GM10266 (cell line): ENCODE results near the gene OR6T1.

Source experiments
- DNase-seq: peaks from one replicate; pipeline ENCODE4 v3.0.0; 2012; ENCODE audit errors: extremely low spot score
- CTCF ChIP-seq: IDR thresholded peaks from 2 replicates; pipeline ENCODE4 v1.5.1; 2012; ENCODE audit warnings: mild to moderate bottlenecking, low read depth; ENCODE audit not compliant: control insufficient read depth, insufficient read depth; ENCODE audit errors: missing control alignments

OR6T1 gene

GRCh38 chr11:123943738-123944137 is at the start of gene OR6T1:
TSS of gene OR6T1 (minus strand) at chr11:123943838. CDS start at chr11:123943838, 0 bp downstream.
- no peak for DNase-seq
- TF ChIP-seq CTCF: no peak

- no peak for DNase-seq
- no peak for TF ChIP-seq CTCF
These were observed 35.7 kb upstream of the OR6T1 start for GRCh38 chr11:123979311-123979710.

- TF ChIP-seq CTCF: no peak
- no peak for DNase-seq
These were observed 34.2 kb upstream of the OR6T1 start, which contains the start of gene OR10S1 for GRCh38 chr11:123977731-123978347. TSS of gene OR10S1 (minus strand) at chr11:123977781. CDS start at chr11:123977664, 117 bp downstream.

GRCh38 chr11:123976770-123977560 is 33.3 kb upstream of the OR6T1 start:
- DNase-seq: no peak
- TF ChIP-seq CTCF: no peak

- no peak for DNase-seq
- TF ChIP-seq CTCF: no peak
These were observed 30.2 kb upstream of the OR6T1 start for GRCh38 chr11:123973816-123974215.

- no peak for DNase-seq
- TF ChIP-seq CTCF: no peak
These were observed 13.1 kb upstream of the OR6T1 start for GRCh38 chr11:123956752-123957151.

- no peak for TF ChIP-seq CTCF
- DNase-seq: no peak
These were observed 1.5 kb upstream of the OR6T1 start for GRCh38 chr11:123945132-123945531.
